Fibroblast of skin of right quadriceps (primary cell): ENCODE data around the gene KIAA1614.

ENCODE experiments used
- DNase-seq: peaks from one replicate; pipeline ENCODE4 v3.0.0-alpha.2; 2013

KIAA1614 gene

GRCh38 chr1:180912801-180913565 is at the start of gene KIAA1614:
Gene KIAA1614, plus strand, starts transcription at chr1:180912897. Its CDS starts 347 bp downstream, at chr1:180913244.
- DNase-seq: peak; percentile 58

GRCh38 chr1:180863158-180863775 is 49.4 kb upstream of the KIAA1614 start:
- DNase-seq: peak; percentile 55

- DNase-seq: peak; percentile 46
These were observed 30.7 kb upstream of the KIAA1614 start for GRCh38 chr1:180881806-180882509.

GRCh38 chr1:180884588-180885300 is 28.0 kb upstream of the KIAA1614 start:
- DNase-seq: no peak

GRCh38 chr1:180886338-180886737 is 26.4 kb upstream of the KIAA1614 start:
- DNase-seq: no peak

GRCh38 chr1:180887841-180888240 is 24.9 kb upstream of the KIAA1614 start:
- no peak for DNase-seq

- no peak for DNase-seq
These were observed 23.8 kb upstream of the KIAA1614 start for GRCh38 chr1:180888870-180889269.

GRCh38 chr1:180889325-180889724 is 23.4 kb upstream of the KIAA1614 start:
- DNase-seq: no peak

- DNase-seq: no peak
These were observed 20.4 kb upstream of the KIAA1614 start for GRCh38 chr1:180892272-180892671.

GRCh38 chr1:180892675-180893074 is 20.0 kb upstream of the KIAA1614 start:
- DNase-seq: no peak

- no peak for DNase-seq
These were observed 19.1 kb upstream of the KIAA1614 start for GRCh38 chr1:180893614-180894013.

GRCh38 chr1:180896161-180896560 is 16.5 kb upstream of the KIAA1614 start:
- DNase-seq: no peak

GRCh38 chr1:180898441-180899219 is 14.1 kb upstream of the KIAA1614 start:
- peak; percentile 20 for DNase-seq

- peak; percentile 42 for DNase-seq
These were observed 13.4 kb upstream of the KIAA1614 start for GRCh38 chr1:180899262-180899661.

- no peak for DNase-seq
These were observed 11.4 kb upstream of the KIAA1614 start for GRCh38 chr1:180901076-180901990.

- no peak for DNase-seq
These were observed 10.2 kb upstream of the KIAA1614 start for GRCh38 chr1:180902541-180902940.

GRCh38 chr1:180905927-180906326 is 6.8 kb upstream of the KIAA1614 start:
- no peak for DNase-seq

GRCh38 chr1:180906511-180906910 is 6.2 kb upstream of the KIAA1614 start:
- no peak for DNase-seq

- DNase-seq: no peak
These were observed 5.2 kb upstream of the KIAA1614 start for GRCh38 chr1:180907313-180908055.

- DNase-seq: no peak
These were observed 4.5 kb upstream of the KIAA1614 start for GRCh38 chr1:180908074-180908765.
